PC-9 (cell line): Measurements from ENCODE around the gene KCNK4.

Source experiments
- EZH2 ChIP-seq: fragments of 200-600 bp; sonication (generic); IDR thresholded peaks from 2 replicates; pipeline ENCODE4 v1.8.0; 2017; ENCODE audit warnings: antibody characterized with exemption, low read depth
- TF ChIP-seq, protein P1 (sequence below): fragments of 200-600 bp; sonication (generic); conservative IDR thresholded peaks from 2 replicates; pipeline ENCODE4 v1.6.1; 2017; ENCODE audit warnings: mixed run types, antibody characterized with exemption, mild to moderate bottlenecking, moderate library complexity

DNA sequence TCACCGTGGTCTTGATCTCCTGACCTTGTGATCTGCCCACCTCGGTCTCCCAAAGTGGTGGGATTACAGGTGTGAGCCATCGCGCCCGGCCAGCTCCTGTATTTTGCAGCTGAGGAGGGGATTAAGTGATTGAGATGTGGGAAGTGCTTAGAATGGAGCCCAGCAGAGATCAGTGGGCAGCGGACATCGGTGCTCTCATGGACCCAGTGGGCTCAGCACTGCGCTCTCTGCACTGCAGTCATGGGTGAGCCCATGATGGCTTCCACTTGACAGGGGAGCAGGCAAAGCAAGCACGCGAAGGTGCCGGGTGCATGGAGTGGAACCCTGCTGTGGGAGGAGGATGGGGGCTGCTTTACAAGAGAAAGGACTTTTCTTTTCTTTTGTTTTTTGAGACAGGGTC lies 39.8 kb downstream of the KCNK4 start:
- no peak for TF ChIP-seq EZH2
- TF ChIP-seq, protein P1, sequence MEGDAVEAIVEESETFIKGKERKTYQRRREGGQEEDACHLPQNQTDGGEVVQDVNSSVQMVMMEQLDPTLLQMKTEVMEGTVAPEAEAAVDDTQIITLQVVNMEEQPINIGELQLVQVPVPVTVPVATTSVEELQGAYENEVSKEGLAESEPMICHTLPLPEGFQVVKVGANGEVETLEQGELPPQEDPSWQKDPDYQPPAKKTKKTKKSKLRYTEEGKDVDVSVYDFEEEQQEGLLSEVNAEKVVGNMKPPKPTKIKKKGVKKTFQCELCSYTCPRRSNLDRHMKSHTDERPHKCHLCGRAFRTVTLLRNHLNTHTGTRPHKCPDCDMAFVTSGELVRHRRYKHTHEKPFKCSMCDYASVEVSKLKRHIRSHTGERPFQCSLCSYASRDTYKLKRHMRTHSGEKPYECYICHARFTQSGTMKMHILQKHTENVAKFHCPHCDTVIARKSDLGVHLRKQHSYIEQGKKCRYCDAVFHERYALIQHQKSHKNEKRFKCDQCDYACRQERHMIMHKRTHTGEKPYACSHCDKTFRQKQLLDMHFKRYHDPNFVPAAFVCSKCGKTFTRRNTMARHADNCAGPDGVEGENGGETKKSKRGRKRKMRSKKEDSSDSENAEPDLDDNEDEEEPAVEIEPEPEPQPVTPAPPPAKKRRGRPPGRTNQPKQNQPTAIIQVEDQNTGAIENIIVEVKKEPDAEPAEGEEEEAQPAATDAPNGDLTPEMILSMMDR: no peak
